ENCODE results near the gene CLEC4D.

The CLEC4D gene

DNA sequence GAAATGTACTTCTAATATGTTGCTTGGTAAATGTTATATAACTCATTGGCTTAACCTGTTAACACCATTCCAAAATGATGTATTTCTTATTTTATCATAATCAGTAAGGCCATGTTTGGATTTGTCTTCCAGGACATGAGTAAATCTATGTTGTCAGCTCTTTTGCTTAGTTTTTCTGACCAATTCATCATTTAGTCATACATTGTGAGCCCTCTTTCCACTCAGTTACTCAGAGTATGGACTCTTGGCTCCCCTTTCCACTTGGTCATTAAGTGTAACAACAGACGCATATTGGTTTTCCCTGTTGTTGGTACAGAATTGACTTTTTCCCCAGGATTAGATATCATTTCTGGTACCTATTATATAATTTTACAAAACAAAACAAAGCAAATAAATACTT lies 9.0 kb upstream of the CLEC4D start:
- no peak for DNase-seq (ENCODE audit: extremely low spot score)
- CTCF ChIA-PET, result no interaction called here
- no peak for TF ChIP-seq L3MBTL2 (conservative IDR thresholded peaks at IDR 0.05)
- POLR2A ChIA-PET, result no interaction called here

DNA sequence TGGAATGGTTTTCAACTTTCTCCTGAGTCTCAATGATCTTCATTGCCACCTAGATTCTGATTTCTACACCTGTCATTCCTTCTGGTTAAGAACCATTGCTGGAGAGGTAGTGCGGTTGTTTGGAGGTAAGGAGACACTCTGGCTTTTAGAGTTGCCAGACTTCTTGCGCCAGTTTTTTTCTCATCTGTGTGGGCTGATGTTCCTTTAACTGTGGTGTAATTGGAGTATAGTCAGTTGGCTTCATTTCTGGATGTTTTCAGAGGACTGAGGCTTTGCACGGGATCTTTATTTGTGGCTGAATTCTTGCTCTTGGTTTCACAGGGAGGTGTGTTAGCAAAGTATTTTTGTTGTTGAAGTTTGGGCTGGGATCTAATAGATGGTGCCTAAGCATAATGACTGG lies 5.7 kb upstream of the CLEC4D start:
- ChIA-PET CTCF (no interaction called here), POLR2A (no interaction called here)
- TF ChIP-seq ARNT (IDR thresholded peaks at IDR 0.05) (no peak), ELF4 (IDR thresholded peaks at IDR 0.05) (no peak), CTBP1 (IDR thresholded peaks at IDR 0.05; ENCODE audit: borderline replicate concordance) (no peak), FOXA1 (IDR thresholded peaks at IDR 0.05) (no peak), FOXK2 (IDR thresholded peaks at IDR 0.05) (no peak), TARDBP (IDR thresholded peaks at IDR 0.05) (no peak), SUZ12 (IDR thresholded peaks at IDR 0.05) (no peak), LEF1 (IDR thresholded peaks at IDR 0.05; ENCODE audit: borderline replicate concordance) (no peak), FOXM1 (IDR thresholded peaks at IDR 0.05; ENCODE audit: borderline replicate concordance) (no peak), SP1 (IDR thresholded peaks at IDR 0.05) (no peak), L3MBTL2 (conservative IDR thresholded peaks at IDR 0.05) (no peak), NFRKB (IDR thresholded peaks at IDR 0.05) (no peak), ZNF384 (IDR thresholded peaks at IDR 0.05) (no peak), HDGF (IDR thresholded peaks at IDR 0.05; ENCODE audit: borderline replicate concordance) (no peak)
- TF ChIP-seq, protein P1, sequence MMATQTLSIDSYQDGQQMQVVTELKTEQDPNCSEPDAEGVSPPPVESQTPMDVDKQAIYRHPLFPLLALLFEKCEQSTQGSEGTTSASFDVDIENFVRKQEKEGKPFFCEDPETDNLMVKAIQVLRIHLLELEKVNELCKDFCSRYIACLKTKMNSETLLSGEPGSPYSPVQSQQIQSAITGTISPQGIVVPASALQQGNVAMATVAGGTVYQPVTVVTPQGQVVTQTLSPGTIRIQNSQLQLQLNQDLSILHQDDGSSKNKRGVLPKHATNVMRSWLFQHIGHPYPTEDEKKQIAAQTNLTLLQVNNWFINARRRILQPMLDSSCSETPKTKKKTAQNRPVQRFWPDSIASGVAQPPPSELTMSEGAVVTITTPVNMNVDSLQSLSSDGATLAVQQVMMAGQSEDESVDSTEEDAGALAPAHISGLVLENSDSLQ (IDR thresholded peaks at IDR 0.05), result no peak
- DNase-seq (ENCODE audit: extremely low spot score), result no peak

DNA sequence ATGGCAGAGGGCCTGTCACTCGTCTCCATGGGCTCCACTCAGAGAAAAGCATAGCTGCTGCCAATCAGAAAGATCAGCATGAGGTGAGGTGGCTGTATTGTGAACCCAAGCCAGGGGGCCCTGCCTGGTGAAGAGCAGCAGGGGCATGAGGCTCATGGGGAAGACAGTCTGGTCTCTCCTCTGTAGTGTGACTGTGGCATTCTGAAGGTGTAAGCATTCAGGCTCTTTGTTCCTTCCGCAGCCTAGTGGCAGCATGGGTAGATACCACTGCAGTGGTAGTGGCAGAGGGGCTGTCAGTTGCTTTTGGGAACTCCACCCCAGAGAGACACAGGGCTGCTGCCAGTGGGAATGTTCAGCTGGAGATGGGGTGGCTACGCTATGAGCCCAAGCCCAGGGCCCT lies 5.1 kb upstream of the CLEC4D start:
- POLR2A ChIA-PET, result no interaction called here
- CTCF ChIA-PET, result no interaction called here
- DNase-seq (ENCODE audit: extremely low spot score), result no peak
- TF ChIP-seq SUZ12 (IDR thresholded peaks at IDR 0.05), result no peak
- TF ChIP-seq, protein P1 (IDR thresholded peaks at IDR 0.05), result no peak

DNA sequence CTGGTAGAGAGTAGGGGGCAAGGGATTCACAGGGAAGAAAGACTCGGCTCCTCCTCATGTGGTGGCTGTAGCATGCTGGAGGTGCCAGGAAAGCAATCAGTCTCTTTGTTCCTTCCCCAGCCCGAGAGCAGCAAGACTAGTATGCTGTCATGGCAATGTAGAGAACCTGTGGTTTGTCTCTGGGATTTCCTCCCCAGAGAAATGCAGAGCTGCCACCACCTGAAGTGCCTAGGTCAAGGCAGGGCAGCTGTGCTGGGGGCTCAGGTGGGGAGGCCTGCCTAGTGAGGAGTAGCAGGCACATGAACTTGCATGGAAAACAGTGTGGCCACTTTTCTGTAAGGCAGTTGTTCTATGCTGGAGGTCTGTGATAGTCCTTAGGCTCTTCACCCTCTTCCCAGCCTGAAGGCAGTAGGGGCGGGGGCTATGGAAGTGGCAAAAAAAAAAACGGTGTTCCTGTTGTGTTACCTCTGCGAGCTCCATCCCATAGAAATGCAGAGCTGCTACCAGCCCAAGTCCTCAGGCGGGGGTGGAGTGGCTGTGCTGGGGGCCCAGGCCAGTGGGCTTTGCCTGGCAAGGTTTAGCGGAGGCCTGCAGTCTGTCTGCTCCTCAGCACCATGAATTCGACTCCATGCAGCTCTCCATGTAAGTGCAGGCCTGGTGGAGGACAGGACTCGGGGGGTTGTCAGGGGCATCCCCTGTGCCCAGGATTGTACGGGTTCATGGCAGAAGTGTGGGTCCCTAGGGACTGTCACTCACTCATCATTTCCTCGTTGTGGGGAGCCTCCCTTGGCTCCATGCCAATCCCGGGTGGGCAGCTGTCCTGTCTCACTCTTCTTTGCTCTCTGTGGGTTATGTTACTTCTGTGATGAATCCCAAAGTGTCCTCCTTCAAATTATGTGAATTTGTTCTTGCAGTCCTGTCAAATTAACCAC lies 4.1 kb upstream of the CLEC4D start:
- ChIA-PET POLR2A (no interaction called here), CTCF (interaction anchor here (0.9 kb wide), 1 partner anchor 35 kb away, joined by 4 read pairs; no protein-coding TSS in a partner anchor)
- TF ChIP-seq ARNT (IDR thresholded peaks at IDR 0.05), result no peak
- TF ChIP-seq HDGF (IDR thresholded peaks at IDR 0.05; ENCODE audit: borderline replicate concordance), result no peak
- TF ChIP-seq LEF1 (IDR thresholded peaks at IDR 0.05; ENCODE audit: borderline replicate concordance), result no peak
- TF ChIP-seq FOXK2 (IDR thresholded peaks at IDR 0.05), result no peak
- TF ChIP-seq SUZ12 (IDR thresholded peaks at IDR 0.05), result no peak
- no peak for TF ChIP-seq CTBP1 (IDR thresholded peaks at IDR 0.05; ENCODE audit: borderline replicate concordance)
- no peak for TF ChIP-seq FOXM1 (IDR thresholded peaks at IDR 0.05; ENCODE audit: borderline replicate concordance)
- no peak for TF ChIP-seq ZNF384 (IDR thresholded peaks at IDR 0.05)
- TF ChIP-seq, protein P1 (IDR thresholded peaks at IDR 0.05), result no peak
- no peak for TF ChIP-seq FOXA1 (IDR thresholded peaks at IDR 0.05)
- no peak for TF ChIP-seq ELF4 (IDR thresholded peaks at IDR 0.05)
- TF ChIP-seq TARDBP (IDR thresholded peaks at IDR 0.05), result no peak
- no peak for TF ChIP-seq SP1 (IDR thresholded peaks at IDR 0.05)
- TF ChIP-seq NFRKB (IDR thresholded peaks at IDR 0.05), result no peak
- no peak for TF ChIP-seq BHLHE40 (IDR thresholded peaks at IDR 0.05; ENCODE audit: borderline replicate concordance)
- no peak for TF ChIP-seq L3MBTL2 (conservative IDR thresholded peaks at IDR 0.05)
- DNase-seq (ENCODE audit: extremely low spot score), result no peak

DNA sequence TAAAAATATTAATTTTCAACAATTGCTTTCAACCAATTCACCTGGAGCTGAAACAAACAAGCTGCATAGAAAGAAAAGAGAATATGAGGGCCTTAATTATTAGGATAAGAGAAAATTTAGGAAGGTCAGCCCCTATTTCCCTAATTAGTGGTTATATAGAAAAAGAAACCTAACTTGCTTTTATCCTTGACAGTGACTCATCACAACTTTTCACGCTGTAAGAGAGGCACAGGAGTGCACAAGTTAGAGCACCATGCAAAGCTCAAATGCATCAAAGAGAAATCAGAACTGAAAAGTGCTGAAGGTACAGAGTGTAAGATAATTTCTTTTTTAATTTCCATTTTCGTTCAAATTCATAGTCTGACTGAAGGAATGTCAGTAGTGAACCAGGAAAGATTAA lies 4.7 kb downstream of the CLEC4D start:
- TF ChIP-seq SP1 (IDR thresholded peaks at IDR 0.05) (no peak), HDGF (IDR thresholded peaks at IDR 0.05; ENCODE audit: borderline replicate concordance) (no peak), CTBP1 (IDR thresholded peaks at IDR 0.05; ENCODE audit: borderline replicate concordance) (no peak), ARNT (IDR thresholded peaks at IDR 0.05) (no peak), ELF4 (IDR thresholded peaks at IDR 0.05) (no peak), FOXM1 (IDR thresholded peaks at IDR 0.05; ENCODE audit: borderline replicate concordance) (no peak), L3MBTL2 (conservative IDR thresholded peaks at IDR 0.05) (no peak), TARDBP (IDR thresholded peaks at IDR 0.05) (no peak), BHLHE40 (IDR thresholded peaks at IDR 0.05; ENCODE audit: borderline replicate concordance) (no peak), LEF1 (IDR thresholded peaks at IDR 0.05; ENCODE audit: borderline replicate concordance) (no peak), FOXA1 (IDR thresholded peaks at IDR 0.05) (no peak), SUZ12 (IDR thresholded peaks at IDR 0.05) (no peak), NFRKB (IDR thresholded peaks at IDR 0.05) (no peak), FOXK2 (IDR thresholded peaks at IDR 0.05) (no peak), ZNF384 (IDR thresholded peaks at IDR 0.05) (no peak)
- TF ChIP-seq, protein P1 (IDR thresholded peaks at IDR 0.05), result no peak
- CTCF ChIA-PET, result no interaction called here
- POLR2A ChIA-PET, result no interaction called here
- DNase-seq (ENCODE audit: extremely low spot score), result no peak

DNA sequence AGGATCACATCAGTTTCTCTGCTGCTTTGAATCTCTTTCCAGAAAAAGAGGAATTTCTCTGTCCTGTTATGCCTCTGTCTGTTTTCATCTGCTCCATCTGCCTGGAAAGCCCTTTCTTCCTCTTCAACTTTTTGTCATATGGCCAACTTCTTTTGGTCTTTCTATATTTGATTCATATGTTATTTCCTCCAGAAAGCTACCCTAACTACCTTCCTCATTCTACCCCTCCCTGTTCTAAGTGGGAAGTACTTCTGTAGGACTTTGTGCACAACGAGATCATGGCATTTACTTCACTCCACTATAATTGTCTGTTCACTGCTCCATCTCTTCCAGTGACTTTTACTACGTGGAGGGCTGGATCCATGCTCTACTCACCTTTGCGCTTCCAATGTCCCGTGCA lies 5.9 kb downstream of the CLEC4D start:
- no peak for DNase-seq (ENCODE audit: extremely low spot score)
- ChIA-PET CTCF (no interaction called here), POLR2A (no interaction called here)
- TF ChIP-seq BHLHE40 (IDR thresholded peaks at IDR 0.05; ENCODE audit: borderline replicate concordance), result no peak
- TF ChIP-seq, protein P1 (IDR thresholded peaks at IDR 0.05), result no peak
- no peak for TF ChIP-seq ARNT (IDR thresholded peaks at IDR 0.05)
- no peak for TF ChIP-seq SUZ12 (IDR thresholded peaks at IDR 0.05)
- TF ChIP-seq HDGF (IDR thresholded peaks at IDR 0.05; ENCODE audit: borderline replicate concordance), result no peak
- TF ChIP-seq ELF4 (IDR thresholded peaks at IDR 0.05), result no peak
